Measurements from ENCODE around the gene SELENOV. TPM values are rescaled to one million over a fixed set of nuclear protein-coding genes. Genes with fewer than 3 reads are reported as not detected.

Gene SELENOV
- total and polyA plus RNA-seq, 9 of the 15 experiments (the other 6 are each of a cell fraction or from before 2014, with no cell fraction given), result 0.04 to 0.09 (median 0.06) TPM; not detected in 4

DNA sequence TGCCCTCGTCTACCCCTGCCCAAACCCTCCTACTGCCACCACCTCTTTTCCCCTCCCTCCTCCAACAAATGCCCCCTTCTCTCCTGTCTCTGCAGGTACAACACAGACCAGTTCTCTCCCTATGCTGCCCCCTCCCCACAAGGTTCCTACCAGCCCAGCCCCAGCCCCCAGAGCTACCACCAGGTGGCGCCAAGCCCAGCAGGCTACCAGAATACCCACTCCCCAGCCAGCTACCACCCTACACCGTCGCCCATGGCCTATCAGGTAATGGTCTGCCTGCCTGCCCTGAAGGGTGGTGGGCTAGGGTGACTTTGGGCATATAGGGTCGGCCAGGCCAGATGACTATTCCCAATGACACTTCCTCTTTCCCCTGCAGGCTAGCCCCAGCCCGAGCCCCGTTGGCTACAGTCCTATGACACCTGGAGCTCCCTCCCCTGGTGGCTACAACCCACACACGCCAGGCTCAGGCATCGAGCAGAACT is 40.8 kb upstream of the SELENOV start (continued):
- TF ChIP-seq, protein P1, sequence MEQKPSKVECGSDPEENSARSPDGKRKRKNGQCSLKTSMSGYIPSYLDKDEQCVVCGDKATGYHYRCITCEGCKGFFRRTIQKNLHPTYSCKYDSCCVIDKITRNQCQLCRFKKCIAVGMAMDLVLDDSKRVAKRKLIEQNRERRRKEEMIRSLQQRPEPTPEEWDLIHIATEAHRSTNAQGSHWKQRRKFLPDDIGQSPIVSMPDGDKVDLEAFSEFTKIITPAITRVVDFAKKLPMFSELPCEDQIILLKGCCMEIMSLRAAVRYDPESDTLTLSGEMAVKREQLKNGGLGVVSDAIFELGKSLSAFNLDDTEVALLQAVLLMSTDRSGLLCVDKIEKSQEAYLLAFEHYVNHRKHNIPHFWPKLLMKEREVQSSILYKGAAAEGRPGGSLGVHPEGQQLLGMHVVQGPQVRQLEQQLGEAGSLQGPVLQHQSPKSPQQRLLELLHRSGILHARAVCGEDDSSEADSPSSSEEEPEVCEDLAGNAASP (IDR thresholded peaks at IDR 0.05), result no peak
- no peak for TF ChIP-seq BCL6 (CRISPR knock-in tag; IDR thresholded peaks at IDR 0.05)
- TF ChIP-seq POLR2G (IDR thresholded peaks at IDR 0.05; ENCODE audit: low read depth, low read length), result peak; percentile 39; the same call in 1 of the 2 replicates
- no peak for TF ChIP-seq MIER1 (IDR thresholded peaks at IDR 0.05; ENCODE audit: low read depth)
- TF ChIP-seq NCOA6 (IDR thresholded peaks at IDR 0.05), result no peak
- TF ChIP-seq, protein P2, sequence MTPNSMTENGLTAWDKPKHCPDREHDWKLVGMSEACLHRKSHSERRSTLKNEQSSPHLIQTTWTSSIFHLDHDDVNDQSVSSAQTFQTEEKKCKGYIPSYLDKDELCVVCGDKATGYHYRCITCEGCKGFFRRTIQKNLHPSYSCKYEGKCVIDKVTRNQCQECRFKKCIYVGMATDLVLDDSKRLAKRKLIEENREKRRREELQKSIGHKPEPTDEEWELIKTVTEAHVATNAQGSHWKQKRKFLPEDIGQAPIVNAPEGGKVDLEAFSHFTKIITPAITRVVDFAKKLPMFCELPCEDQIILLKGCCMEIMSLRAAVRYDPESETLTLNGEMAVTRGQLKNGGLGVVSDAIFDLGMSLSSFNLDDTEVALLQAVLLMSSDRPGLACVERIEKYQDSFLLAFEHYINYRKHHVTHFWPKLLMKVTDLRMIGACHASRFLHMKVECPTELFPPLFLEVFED (CRISPR knock-in tag; conservative IDR thresholded peaks at IDR 0.05), result 0 out of 2 replicates have a peak, but pooled peaks have one; percentile 52
- no peak for TF ChIP-seq ERF (CRISPR knock-in tag; IDR thresholded peaks at IDR 0.05)
- TF ChIP-seq, protein P3, sequence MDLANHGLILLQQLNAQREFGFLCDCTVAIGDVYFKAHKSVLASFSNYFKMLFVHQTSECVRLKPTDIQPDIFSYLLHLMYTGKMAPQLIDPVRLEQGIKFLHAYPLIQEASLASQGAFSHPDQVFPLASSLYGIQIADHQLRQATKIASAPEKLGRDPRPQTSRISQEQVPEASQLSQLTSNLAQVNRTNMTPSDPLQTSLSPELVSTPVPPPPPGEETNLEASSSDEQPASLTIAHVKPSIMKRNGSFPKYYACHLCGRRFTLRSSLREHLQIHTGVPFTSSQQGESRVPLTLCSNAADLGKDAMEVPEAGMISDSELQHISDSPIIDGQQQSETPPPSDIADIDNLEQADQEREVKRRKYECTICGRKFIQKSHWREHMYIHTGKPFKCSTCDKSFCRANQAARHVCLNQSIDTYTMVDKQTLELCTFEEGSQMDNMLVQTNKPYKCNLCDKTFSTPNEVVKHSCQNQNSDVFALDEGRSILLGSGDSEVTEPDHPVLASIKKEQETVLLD (IDR thresholded peaks at IDR 0.05), result peak; percentile 38; the same call in 1 of the 2 replicates
- TF ChIP-seq, protein P4, sequence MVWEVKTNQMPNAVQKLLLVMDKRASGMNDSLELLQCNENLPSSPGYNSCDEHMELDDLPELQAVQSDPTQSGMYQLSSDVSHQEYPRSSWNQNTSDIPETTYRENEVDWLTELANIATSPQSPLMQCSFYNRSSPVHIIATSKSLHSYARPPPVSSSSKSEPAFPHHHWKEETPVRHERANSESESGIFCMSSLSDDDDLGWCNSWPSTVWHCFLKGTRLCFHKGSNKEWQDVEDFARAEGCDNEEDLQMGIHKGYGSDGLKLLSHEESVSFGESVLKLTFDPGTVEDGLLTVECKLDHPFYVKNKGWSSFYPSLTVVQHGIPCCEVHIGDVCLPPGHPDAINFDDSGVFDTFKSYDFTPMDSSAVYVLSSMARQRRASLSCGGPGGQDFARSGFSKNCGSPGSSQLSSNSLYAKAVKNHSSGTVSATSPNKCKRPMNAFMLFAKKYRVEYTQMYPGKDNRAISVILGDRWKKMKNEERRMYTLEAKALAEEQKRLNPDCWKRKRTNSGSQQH (CRISPR knock-in tag; IDR thresholded peaks at IDR 0.05), result no peak
- peak; percentile 66; the same call in 1 of the 2 replicates for TF ChIP-seq SMC3 (conservative IDR thresholded peaks at IDR 0.05; ENCODE audit: insufficient read depth, low read depth, low read length)
- TF ChIP-seq, protein P5, sequence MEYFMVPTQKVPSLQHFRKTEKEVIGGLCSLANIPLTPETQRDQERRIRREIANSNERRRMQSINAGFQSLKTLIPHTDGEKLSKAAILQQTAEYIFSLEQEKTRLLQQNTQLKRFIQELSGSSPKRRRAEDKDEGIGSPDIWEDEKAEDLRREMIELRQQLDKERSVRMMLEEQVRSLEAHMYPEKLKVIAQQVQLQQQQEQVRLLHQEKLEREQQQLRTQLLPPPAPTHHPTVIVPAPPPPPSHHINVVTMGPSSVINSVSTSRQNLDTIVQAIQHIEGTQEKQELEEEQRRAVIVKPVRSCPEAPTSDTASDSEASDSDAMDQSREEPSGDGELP (CRISPR knock-in tag; IDR thresholded peaks at IDR 0.05; ENCODE audit: borderline replicate concordance), result 0 out of 2 replicates have a peak, but pooled peaks have one; percentile 27
- no peak for TF ChIP-seq NR2F6 (CRISPR knock-in tag; IDR thresholded peaks at IDR 0.05)
- TF ChIP-seq ZNF324 (CRISPR knock-in tag; IDR thresholded peaks at IDR 0.05), result no peak
- no peak for TF ChIP-seq ELF1 (tag; IDR thresholded peaks at IDR 0.05)
- TF ChIP-seq ZNF212 (CRISPR knock-in tag; IDR thresholded peaks at IDR 0.05), result no peak
- TF ChIP-seq MAZ (CRISPR knock-in tag; conservative IDR thresholded peaks at IDR 0.05 in 1 of 2, IDR thresholded peaks at IDR 0.05 in 1 of 2), result peak in 1 of 2 experiments; percentile 36; a peak in 1 of 4 replicates
- no peak for TF ChIP-seq PRPF4 (IDR thresholded peaks at IDR 0.05; ENCODE audit: insufficient read depth, low read depth, low read length, poor library complexity, severe bottlenecking)
- TF ChIP-seq PHF21A (IDR thresholded peaks at IDR 0.05; ENCODE audit: borderline replicate concordance, low read depth), result no peak
- TF ChIP-seq ZNF146 (CRISPR knock-in tag; IDR thresholded peaks at IDR 0.05; ENCODE audit: unreplicated experiment), result no peak
- TF ChIP-seq TEAD1 (CRISPR knock-in tag; IDR thresholded peaks at IDR 0.05), result no peak
- no peak for TF ChIP-seq ZKSCAN3 (CRISPR knock-in tag; IDR thresholded peaks at IDR 0.05)

Data from K562 (cell line).